GM12874 (cell line): ENCODE data around the gene SPOCK3.

Source experiments
- TF ChIP-seq, protein P1 (sequence below): IDR thresholded peaks from 2 replicates; pipeline ENCODE4 v1.5.1; 2011; ENCODE audit warnings: low read depth, mild to moderate bottlenecking, control low read depth, low read length, moderate library complexity; ENCODE audit not compliant: insufficient read depth

The SPOCK3 gene

DNA sequence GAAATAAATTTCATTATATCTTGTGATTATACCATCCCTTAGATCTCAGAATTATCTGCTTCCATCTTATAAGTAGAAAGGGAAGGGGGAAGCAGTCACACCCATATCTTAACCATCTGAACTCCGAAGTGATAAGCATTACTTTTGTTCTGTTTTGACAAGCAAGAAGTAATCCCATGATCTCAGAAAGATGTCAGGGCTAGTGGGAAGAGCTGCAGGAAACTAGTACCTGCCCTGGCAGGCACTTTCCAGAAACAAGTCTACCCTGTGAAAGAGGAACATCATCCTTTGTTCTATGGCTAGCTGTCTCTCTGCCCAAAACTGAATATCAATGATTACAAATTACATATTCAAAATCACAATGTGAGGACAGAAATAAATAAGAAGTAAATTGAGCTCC lies 244.4 kb downstream of the SPOCK3 start:
- TF ChIP-seq, protein P1, sequence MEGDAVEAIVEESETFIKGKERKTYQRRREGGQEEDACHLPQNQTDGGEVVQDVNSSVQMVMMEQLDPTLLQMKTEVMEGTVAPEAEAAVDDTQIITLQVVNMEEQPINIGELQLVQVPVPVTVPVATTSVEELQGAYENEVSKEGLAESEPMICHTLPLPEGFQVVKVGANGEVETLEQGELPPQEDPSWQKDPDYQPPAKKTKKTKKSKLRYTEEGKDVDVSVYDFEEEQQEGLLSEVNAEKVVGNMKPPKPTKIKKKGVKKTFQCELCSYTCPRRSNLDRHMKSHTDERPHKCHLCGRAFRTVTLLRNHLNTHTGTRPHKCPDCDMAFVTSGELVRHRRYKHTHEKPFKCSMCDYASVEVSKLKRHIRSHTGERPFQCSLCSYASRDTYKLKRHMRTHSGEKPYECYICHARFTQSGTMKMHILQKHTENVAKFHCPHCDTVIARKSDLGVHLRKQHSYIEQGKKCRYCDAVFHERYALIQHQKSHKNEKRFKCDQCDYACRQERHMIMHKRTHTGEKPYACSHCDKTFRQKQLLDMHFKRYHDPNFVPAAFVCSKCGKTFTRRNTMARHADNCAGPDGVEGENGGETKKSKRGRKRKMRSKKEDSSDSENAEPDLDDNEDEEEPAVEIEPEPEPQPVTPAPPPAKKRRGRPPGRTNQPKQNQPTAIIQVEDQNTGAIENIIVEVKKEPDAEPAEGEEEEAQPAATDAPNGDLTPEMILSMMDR, result no peak

DNA sequence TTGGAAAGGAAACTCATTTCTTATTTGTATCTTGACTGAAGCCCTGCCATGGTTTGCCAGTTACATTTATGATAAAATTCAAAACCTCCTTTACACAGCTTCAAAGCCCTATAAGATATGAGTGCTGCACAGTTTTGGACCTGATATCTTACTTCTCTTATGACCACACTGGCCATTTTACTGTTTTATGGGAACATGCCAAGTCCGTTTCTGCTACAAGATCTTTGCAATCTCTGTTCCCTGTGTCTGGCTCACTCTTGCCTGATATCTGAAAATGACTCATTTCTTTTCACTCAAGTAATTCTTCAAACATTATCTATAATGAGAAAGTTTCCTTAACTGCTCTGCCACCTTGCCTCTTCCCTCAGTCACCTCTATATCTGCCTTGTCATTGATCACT lies 247.3 kb downstream of the SPOCK3 start:
- TF ChIP-seq, protein P1, result no peak

DNA sequence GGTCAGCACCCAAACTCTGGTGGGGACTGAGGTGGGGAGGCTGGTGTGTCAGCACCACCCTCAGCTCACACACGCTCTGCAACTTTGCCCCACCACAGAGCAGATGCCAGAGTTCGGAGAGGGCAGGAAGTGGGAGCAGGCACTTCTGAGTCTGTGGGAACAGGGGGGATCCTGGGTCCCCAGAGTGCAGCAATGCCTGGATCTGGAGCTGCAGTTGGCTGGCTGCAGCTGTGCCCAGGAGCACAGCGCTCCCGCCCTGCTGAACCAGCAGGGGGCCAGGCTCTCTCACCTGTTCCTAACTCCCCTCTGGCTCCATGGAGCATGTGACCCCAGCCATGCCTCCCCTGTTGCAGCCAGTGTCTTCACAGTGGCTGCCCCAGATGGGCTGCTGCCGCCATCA lies 252.4 kb downstream of the SPOCK3 start:
- TF ChIP-seq, protein P1, result no peak

DNA sequence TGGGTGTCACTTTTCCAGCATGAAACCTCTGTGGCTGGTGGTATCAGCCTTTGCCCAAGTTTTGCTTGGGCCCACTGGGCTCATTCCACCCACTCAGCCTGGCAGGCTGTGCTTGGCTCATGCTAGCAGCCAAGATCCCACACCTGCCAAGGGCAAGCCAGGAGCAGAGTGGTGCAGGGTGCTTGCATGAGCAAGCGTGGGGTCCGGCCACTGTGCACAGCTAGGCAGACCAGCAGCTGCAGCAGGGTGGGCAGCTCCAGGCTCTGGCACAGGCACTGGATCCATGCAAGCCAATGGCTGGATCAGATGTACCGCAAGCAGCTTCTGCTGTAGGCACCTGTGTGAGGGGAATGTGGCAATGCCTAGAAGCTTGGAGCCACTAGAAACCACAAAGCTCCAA lies 253.9 kb downstream of the SPOCK3 start:
- TF ChIP-seq, protein P1, result no peak

DNA sequence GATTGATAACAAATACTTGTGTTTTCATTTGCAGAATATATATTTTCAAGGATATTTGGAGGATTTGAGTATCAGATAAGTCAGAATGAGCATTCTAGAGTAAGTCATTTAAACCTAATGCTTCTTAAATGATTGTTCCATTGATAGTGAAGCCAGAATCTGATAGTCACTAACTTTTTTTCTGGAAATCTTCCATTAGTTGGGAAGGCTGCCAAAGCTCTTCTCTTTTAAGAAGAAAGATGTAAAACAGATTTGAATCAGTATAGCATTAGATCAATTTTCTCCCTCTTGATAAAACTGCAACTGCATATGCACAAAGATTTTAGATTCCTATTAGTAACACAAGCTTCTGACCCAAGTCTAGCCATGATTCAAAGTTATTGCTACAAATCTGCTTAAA lies 256.7 kb downstream of the SPOCK3 start:
- TF ChIP-seq, protein P1, result no peak

DNA sequence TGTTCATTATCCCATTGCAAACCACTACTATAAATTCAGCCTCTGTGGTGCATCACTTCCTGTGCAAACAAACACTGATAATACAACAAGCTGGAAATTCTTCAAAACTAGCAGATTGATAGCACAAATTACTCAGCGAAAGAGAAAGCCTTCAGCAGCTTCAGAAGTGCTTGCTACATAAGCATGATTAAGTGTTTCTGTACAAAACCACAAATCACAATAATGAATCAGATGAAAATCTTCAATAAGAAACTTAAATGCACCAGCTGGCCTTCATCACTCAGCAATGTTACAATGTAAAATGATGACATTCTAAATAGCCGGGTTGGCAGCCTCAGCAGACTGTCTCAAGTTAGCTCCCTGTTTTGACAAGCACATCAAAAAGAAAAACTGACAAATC lies 262.2 kb downstream of the SPOCK3 start:
- TF ChIP-seq, protein P1, result no peak

DNA sequence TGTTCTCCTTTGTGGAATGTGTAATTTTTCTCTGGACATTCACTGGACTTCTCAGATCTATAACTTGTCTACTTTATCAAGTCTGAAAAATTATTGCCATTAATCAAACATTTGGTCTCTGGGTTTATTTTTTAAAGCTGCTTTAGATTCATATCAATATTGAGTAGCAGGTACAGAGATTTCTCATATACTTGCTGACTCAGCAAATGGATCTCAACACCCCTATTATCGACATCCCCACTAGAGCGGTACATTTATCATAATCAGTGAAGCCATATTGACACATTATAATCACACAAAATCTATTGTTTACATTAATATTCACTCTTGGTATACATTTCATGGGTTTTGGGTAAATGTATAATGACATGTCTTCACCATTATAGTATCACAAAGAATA lies 268.7 kb downstream of the SPOCK3 start:
- TF ChIP-seq, protein P1, result no peak

DNA sequence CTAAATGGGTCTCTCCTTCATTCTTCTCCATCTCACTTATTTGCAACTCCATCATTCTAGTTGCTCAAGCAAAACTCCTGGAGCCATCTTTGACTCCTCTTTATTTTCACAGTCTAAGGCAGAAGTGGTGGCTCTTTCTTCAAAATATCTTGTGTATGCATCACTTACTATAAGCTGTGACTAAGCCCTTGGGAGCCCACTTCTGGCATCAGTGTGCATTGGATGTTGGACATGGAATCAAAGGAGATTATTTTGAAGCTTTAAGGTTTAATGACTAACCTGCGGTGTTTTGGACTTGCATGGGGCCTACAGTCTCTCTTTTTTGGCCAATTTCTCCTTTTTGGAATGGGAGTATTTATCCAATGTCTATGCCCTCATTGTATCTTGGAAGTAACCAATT lies 276.8 kb downstream of the SPOCK3 start:
- TF ChIP-seq, protein P1, result no peak
